ENCODE results near the gene KCNC3. TPM values are rescaled to one million over a fixed set of nuclear protein-coding genes. Genes with fewer than 3 reads are reported as not detected.

The KCNC3 gene
- polyA plus RNA-seq, 2 of the 4 experiments (the other 2 are of a cell fraction), result 0.17 to 1.4 TPM

DNA sequence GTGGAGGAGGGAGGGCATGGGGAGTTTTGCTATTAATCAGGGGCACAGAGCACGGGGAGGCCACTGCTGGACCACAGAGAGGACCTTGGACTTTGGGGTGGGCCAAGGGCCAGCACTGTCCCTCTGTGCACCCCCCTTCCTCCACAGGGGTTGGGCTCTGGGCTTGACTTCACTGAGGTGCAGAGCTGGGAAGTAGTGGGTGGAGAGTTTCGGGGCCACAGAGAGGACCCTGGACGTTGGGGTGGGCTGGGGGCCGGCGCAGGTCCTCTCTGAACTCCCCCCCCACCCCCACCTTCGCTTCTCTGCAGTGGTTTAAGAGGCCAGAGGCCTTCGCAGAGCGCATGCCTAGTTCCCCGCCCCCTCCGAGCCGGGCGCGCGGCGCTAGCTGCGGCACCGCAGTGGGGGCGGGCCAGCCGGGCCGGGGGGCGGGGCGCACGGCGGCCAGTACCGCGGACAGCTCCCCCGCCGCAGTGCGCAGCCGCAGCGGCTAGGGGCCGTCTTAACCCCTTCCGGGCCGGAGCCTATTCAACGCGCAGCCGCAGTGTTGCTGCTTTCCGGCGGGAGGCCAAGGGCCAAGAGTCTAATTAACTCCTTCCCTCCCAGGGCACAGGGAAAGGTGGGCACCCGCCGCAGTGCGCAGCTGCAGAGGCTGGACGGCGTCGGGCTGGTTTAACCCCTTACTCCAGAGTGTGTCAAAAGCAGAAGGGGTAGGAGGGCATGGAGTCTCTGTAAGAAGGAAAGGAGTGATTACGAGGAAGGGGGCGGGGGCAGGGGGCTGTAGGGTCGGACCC is 3.7 kb downstream of the KCNC3 start (continued):
- TF ChIP-seq FOSL2 (IDR thresholded peaks at IDR 0.05) (no peak), FOSL2 (CRISPR knock-in tag; IDR thresholded peaks at IDR 0.05) (no peak), HOXB5 (CRISPR knock-in tag; IDR thresholded peaks at IDR 0.05) (peak; percentile 77; the same call in 1 of the 2 replicates), RAD21 (conservative IDR thresholded peaks at IDR 0.05 in 1 of 2, IDR thresholded peaks at IDR 0.05 in 1 of 2) (no peak), RFX5 (IDR thresholded peaks at IDR 0.05) (no peak), SMC3 (IDR thresholded peaks at IDR 0.05) (no peak)
- TF ChIP-seq, protein P1, sequence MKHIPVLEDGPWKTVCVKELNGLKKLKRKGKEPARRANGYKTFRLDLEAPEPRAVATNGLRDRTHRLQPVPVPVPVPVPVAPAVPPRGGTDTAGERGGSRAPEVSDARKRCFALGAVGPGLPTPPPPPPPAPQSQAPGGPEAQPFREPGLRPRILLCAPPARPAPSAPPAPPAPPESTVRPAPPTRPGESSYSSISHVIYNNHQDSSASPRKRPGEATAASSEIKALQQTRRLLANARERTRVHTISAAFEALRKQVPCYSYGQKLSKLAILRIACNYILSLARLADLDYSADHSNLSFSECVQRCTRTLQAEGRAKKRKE (CRISPR knock-in tag; IDR thresholded peaks at IDR 0.05; ENCODE audit: low read depth), result peak; percentile 47; the same call in 1 of the 2 replicates

DNA sequence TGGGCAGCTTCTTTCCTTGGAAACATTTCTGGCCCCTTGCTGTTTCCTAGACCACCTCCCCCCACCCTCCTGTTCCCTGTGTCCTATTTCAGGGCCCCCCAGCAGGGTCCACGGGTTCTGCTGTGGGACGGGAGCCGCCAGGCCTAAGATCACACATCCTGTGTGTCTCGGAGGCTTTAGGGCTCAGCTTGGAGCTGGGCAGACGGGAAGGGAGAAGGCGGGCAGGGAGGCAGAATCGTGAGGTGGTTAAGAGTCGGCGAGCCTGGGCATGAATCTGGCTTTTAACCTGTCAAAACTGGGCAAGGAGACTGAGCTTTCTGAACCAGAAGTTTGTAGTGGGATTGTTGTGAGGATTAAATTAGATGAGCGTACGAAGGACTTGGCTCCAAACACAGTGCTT is 4.8 kb downstream of the KCNC3 start:
- DNase-seq (ENCODE audit: low read depth in 1 of 2, low spot score in 1 of 2), result no peak
- Histone ChIP-seq H3K4me3 (no peak overlapping the region), H3K4me2 (no peak overlapping the region), H3K9me3 (no peaks in the 10 kb centered on the region), H3K4me1 (peaks cover 17% of the 10 kb centered on the region; the same call in 2 of the 3 replicates), H3K27ac (no peak overlapping the region)
- 53% methylated on average over 11 of the region's 11 CpGs for WGBS (ENCODE audit: missing lambda C conversion rate)
- no peak for ATAC-seq
- CTCF ChIA-PET, result interaction anchor here (1.0 to 4.2 kb wide), 3 partner anchors 33 to 177 kb away, joined by 4 to 25 read pairs (median 4); no protein-coding TSS in a partner anchor
- no peak for TF ChIP-seq CHD4 (IDR thresholded peaks at IDR 0.05; ENCODE audit: borderline replicate concordance)
- no peak for FAIRE-seq
- POLR2A ChIA-PET, result no interaction called here

DNA sequence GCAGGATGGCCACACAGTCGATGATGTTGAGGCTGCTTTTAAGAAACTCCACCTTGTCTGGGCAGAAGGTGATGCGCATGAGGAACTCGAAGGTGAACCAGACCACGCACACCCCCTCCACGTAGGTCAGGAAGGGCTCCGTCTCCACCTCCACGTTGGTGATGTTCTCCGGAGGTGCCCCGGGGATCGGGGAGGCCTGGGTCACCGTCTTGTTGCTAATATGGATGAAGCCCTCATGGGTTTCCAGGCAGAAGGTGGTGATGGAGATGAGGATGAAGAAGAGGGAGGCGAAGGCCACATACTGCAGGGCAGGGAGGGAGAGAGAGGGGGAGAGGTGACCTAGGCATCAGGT is 5.4 kb downstream of the KCNC3 start:
- no peak for ATAC-seq
- Histone ChIP-seq H3K27ac (no peak overlapping the region), H3K4me2 (no peak overlapping the region), H3K4me1 (peaks cover 17% of the 10 kb centered on the region; the same call in 2 of the 3 replicates), H3K4me3 (no peak overlapping the region), H3K9me3 (no peaks in the 10 kb centered on the region)
- CTCF ChIA-PET, result interaction anchor here (1.0 to 4.2 kb wide), 3 partner anchors 33 to 176 kb away, joined by 4 to 25 read pairs (median 4); no protein-coding TSS in a partner anchor
- POLR2A ChIA-PET, result no interaction called here
- TF ChIP-seq GATA3 (IDR thresholded peaks at IDR 0.05; ENCODE audit: borderline replicate concordance) (no peak), JUN (IDR thresholded peaks at IDR 0.05) (no peak), CHD4 (IDR thresholded peaks at IDR 0.05; ENCODE audit: borderline replicate concordance) (no peak), HOXB13 (CRISPR knock-in tag; IDR thresholded peaks at IDR 0.05; ENCODE audit: low read depth) (no peak)
- TF ChIP-seq, protein P2, sequence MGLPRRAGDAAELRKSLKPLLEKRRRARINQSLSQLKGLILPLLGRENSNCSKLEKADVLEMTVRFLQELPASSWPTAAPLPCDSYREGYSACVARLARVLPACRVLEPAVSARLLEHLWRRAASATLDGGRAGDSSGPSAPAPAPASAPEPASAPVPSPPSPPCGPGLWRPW (IDR thresholded peaks at IDR 0.05), result no peak
- 70% methylated on average over 12 of the region's 12 CpGs for WGBS (ENCODE audit: missing lambda C conversion rate)
- FAIRE-seq, result no peak
- DNase-seq (ENCODE audit: low read depth in 1 of 2, low spot score in 1 of 2), result no peak

DNA sequence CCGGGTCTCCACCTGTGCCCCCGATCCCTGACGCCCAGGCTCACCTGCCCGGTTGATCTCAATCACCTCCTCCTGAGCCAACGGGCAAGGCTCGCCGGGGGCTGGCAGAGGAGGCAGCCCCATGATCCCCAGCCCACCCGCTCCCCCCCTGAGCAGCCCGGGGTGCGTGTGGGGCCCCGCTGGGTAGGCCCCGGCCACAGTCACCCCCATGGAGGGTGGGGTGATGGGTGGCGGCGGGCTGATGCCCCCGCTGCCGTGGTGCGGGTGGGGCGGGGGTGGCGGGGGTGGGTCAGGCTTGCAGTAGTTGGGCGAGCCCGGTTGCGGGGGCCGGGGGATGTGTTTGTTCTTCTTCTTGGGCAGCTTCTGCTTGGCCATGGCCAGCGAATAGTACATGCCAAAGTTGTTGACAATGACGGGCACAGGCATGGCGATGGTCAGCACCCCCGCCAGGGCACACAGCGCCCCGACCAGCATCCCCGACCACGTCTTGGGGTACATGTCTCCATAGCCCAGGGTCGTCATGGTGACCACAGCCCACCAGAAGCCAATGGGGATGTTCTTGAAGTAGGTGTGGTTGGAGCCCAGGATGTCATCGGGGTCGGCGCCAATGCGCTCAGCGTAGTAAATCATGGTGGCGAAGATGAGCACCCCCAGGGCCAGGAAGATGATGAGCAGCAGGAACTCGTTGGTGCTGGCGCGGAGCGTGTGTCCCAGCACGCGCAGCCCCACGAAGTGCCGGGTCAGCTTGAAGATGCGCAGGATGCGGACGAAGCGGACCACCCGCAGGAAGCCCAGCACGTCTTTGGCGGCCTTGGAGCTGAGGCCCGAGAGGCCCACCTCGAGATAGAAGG is 6.0 kb downstream of the KCNC3 start:
- Histone ChIP-seq H3K4me3 (no peak overlapping the region), H3K4me2 (no peak overlapping the region), H3K9me3 (no peaks in the 10 kb centered on the region), H3K27ac (no peak overlapping the region), H3K4me1 (peaks cover 13% of the 10 kb centered on the region; the same call in 2 of the 3 replicates)
- no peak for TF ChIP-seq HOXA7 (CRISPR knock-in tag; IDR thresholded peaks at IDR 0.05)
- TF ChIP-seq, protein P2 (IDR thresholded peaks at IDR 0.05), result no peak
- TF ChIP-seq HOXB13 (CRISPR knock-in tag; IDR thresholded peaks at IDR 0.05; ENCODE audit: low read depth), result no peak
- TF ChIP-seq, protein P1 (CRISPR knock-in tag; IDR thresholded peaks at IDR 0.05; ENCODE audit: low read depth), result no peak
- WGBS (ENCODE audit: missing lambda C conversion rate), result 74% methylated on average over 42 of the region's 55 CpGs
- DNase-seq (ENCODE audit: low read depth in 1 of 2, low spot score in 1 of 2), result no peak
- ChIA-PET POLR2A (no interaction called here), CTCF (interaction anchor here (1.1 to 4.2 kb wide), 2 partner anchors 34 to 176 kb away, joined by 4 to 25 read pairs; no protein-coding TSS in a partner anchor)
- no peak for ATAC-seq
- no peak for FAIRE-seq

All from A549 (cell line).